Bronchial epithelial cell (primary cell): ENCODE data around the gene TCIRG1. TPM values are rescaled to one million over a fixed set of nuclear protein-coding genes. Genes with fewer than 3 reads are reported as not detected.
"Not testable (repeated sequence)": the region's sequence is repeated elsewhere in the genome, so short reads cannot be mapped to it uniquely, and the experiment has no call there.

Source experiments
- DNase-seq: peaks from one replicate; pipeline ENCODE4 v3.0.0-alpha.2; 2010; ENCODE audit warnings: low read depth
- FAIRE-seq: peaks from 2 replicates; lab custom pipeline; 2011; peaks lifted over from hg19 to GRCh38; lab: Jason Lieb, UNC
- H3K27me3 ChIP-seq: 2 replicates; pipeline ENCODE4 v1.5.1; 2011; ENCODE audit warnings: low read length; ENCODE audit not compliant: control insufficient read depth, insufficient read depth
- H3K36me3 ChIP-seq: 2 replicates; pipeline ENCODE4 v1.5.1; 2011; ENCODE audit warnings: low read length; ENCODE audit not compliant: control insufficient read depth, insufficient read depth
- H3K4me3 ChIP-seq: 2 replicates; pipeline ENCODE4 v1.5.1; 2011; ENCODE audit warnings: mild to moderate bottlenecking, low read depth, low read length, control low read depth
- CTCF ChIP-seq: IDR thresholded peaks from 2 replicates; pipeline ENCODE4 v1.5.1; 2011; ENCODE audit warnings: mild to moderate bottlenecking, moderate library complexity, low read length, control low read depth, inconsistent platforms; ENCODE audit not compliant: insufficient read depth, severe bottlenecking
- total RNA-seq: library from RNA; depleted of rRNA; stranded (reverse); fragments of >200 nt; gene quantifications from 2 replicates; pipeline ENCODE4 v1.2.1, GENCODE V29; 2014

Gene TCIRG1
- 29.1 and 30.5 TPM in 2 replicates for total RNA-seq

GRCh38 chr11:68038718-68039525 is at the start of gene TCIRG1:
TSS of gene TCIRG1 (plus strand) at chr11:68039025. CDS start at chr11:68041272, 2,247 bp downstream.
- H3K4me3 ChIP-seq, result peak within 1 kb of the TSS; percentile 63
- H3K27me3 ChIP-seq, result no peaks in the 10 kb centered on the region
- peak; percentile 68 for DNase-seq
- H3K36me3 ChIP-seq, result peaks cover 8% of the 10 kb centered on the region
- no peak for FAIRE-seq
- TF ChIP-seq CTCF, result peak; percentile 8

- not testable (repeated sequence) for H3K27me3 ChIP-seq, FAIRE-seq, H3K4me3 ChIP-seq, H3K36me3 ChIP-seq, DNase-seq
Observed at GRCh38 chr11:67990546-67991346, 48.1 kb upstream of the TCIRG1 start.

DNA sequence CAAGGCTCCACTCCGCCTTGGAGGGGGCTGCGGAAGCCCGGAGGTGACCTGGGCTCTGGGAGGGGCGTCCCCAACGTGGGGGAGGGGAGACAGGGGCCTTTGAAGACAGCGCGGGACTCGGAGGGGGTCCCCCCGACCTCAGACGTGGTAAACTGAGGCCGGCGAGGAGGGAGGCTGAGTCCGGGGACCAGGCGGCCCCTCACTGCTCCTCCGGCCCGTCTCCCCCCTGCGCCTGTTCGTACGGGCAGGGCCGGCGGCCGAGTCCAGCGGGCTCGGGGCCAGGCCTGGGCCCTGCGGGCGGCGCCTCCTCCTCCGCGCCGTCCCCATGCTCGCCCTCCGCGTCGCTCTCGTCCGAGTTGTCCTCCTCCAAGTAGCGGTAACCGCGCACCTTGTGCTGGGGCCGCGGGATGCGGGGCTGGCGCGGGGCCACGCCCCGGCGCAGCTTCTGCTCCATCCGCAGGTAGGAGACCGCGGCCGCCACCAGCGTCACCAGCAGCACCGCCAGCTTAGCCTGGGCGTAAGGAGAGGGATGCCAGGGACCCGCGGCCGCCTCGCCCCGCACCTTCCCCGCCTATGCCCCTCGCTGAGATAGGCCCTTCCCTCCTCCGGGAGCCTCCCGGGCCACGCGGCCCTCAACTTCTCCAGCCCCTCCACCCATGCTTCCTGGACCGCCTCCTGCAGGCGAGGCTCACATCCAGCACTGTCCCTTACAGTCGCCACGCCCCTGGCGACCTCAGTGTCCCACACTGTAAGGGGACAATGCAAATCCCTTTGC is 47.3 kb upstream of the TCIRG1 start:
- not testable (repeated sequence) for H3K4me3 ChIP-seq, H3K27me3 ChIP-seq, FAIRE-seq, DNase-seq, H3K36me3 ChIP-seq

- not testable (repeated sequence) for H3K27me3 ChIP-seq, H3K4me3 ChIP-seq, H3K36me3 ChIP-seq, FAIRE-seq
- DNase-seq, result peak; percentile 23
- TF ChIP-seq CTCF, result peak; percentile 62
Observed at GRCh38 chr11:67993821-67994220, 45.0 kb upstream of the TCIRG1 start.

DNA sequence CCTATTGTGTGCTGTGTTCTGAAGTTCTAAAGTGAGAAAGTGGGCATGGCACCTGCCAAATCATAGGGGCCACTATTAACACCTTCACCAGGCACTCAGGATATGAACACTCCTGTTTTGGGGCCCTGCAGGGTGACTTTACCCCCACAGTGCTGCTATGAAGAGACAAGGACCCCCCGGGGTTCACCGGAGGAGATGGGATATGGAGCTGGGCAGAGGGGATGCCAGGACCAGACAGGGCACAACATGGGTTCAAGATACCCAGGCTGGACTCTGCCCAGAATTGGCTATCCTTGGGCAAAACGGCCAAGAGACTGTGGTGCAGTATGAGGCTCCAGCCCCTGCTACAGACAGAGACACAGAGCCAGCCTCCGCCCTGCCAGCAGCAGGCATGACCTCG is 44.4 kb upstream of the TCIRG1 start:
- H3K4me3 ChIP-seq, FAIRE-seq, H3K36me3 ChIP-seq, H3K27me3 ChIP-seq, DNase-seq: not testable (repeated sequence)

DNA sequence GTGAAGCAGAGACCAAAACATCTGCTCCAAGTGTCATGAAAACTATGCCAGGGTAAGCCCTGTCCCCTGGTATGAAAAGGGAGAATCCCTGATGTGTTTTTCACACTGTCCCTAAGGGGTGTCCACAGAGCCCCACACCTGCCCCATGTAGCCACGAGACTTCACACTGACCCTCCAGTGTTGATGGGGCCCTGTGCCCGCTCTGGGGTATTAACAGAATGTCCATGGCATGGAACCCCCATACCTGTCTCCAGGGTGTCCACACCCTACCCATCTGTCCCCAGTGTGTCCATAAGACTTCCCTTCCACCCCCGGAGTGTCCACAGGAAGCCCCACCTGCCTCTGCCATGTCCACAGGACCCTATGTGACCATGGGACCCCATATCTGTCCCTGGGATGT is 43.7 kb upstream of the TCIRG1 start:
- not testable (repeated sequence) for FAIRE-seq, H3K36me3 ChIP-seq, DNase-seq, H3K4me3 ChIP-seq, H3K27me3 ChIP-seq

DNA sequence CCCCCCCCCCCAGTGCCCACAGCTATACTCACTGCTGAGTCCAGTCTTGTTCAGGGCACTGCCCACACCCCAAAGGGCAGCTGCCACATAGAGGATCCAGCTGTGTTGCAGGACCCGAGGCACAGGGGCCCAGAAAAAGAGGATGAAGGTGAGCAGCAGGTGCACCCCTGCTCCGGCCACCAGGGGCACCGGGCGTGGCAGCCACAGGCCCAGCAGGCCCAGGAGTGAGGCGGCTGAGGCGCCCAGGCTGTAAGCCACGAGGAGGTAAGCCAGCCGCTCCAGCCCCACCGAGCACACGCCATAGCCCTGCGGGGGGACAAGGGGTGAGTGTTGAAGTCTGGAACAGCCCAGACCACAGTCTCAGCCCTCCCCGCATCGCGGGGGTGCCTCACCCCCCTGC is 43.2 kb upstream of the TCIRG1 start:
- H3K4me3 ChIP-seq, H3K27me3 ChIP-seq, DNase-seq, H3K36me3 ChIP-seq, FAIRE-seq: not testable (repeated sequence)

DNA sequence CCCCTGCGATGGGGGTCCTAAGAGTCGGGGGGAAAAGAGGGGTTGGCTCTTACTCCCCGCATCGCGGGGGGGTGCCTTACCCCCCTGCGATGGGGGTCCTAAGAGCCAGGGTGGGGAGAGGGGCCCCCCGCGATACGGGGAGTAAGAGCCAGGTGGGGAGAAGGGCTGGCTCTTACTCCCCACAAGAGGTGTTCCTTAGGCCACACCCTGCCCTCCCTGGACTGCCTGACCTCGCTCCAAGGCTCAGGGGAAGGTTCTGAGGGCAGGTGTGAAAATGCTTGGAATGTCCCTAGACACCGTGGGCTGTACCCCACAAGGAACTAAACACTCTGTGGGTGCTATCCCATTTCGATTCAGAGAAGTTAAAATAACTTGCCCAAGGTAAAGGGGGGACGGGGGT is 42.8 kb upstream of the TCIRG1 start:
- no peaks in the 10 kb centered on the region for H3K27me3 ChIP-seq
- H3K36me3 ChIP-seq, result no peaks in the 10 kb centered on the region
- no peak for TF ChIP-seq CTCF
- DNase-seq, result no peak
- H3K4me3 ChIP-seq, result no peak overlapping the region
- no peak for FAIRE-seq
